ENCODE measurements around the gene ZFC3H1. TPM values are rescaled to one million over a fixed set of nuclear protein-coding genes. Genes with fewer than 3 reads are reported as not detected.

ZFC3H1 gene
- total RNA-seq, 1 donor from 2014 or later, result 51.7 TPM

DNA sequence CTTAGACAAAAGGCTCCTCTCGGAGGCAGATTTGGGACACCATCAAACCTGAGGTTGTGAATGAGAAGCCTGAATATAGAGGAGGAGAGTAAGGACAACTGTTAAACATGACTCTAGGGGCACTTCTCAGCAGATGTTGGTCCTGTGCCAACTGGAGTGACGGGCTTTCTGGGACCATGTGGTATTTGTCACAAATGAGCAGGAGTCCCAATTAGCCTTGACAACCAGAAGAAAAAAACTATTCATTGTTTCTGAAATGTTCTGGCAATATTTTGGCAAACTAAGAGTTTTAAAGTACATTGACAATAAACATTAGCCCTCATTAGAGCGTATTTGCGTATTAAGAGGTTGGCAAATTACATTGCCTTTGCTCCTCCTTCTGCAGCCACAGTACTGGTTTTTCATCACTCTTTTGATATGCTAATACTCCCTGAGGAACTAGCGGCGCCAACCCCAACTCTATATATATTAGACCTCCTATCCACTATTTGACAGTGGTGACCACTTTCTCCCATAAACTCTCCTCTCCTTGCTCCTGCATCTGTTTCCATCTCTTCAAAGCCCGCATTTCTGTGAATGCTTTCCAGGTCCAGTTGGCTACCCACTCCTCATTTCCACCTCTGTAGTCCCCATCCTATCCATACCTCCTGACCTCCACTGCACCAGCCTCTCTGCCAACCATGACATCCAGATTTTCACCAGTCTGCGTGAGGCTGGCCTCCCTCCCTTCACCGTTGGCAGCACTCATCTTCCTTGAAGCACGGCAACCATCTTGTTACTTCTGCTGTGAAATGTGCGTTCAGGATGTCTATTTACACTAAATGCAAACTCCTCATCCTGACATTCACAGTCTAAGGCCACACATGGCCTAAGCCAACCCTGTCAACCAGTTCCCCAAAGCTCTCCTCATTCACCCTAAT, 100.7 kb downstream of the ZFC3H1 start:
- no peaks in the 10 kb centered on the region for H3K9me3 ChIP-seq (ENCODE audit: insufficient read depth, low read depth, low read length)
- Mint-ChIP-seq H3K4me3 (ENCODE audit: unreplicated experiment) (no peak overlapping the region), H3K36me3 (ENCODE audit: low read depth, unreplicated experiment) (peaks cover 1% of the 10 kb centered on the region), H3K4me1 (ENCODE audit: low read depth, unreplicated experiment) (peaks cover 9% of the 10 kb centered on the region), H3K9me3 (ENCODE audit: unreplicated experiment) (no peaks in the 10 kb centered on the region), H3K27me3 (ENCODE audit: low read depth, unreplicated experiment) (no peaks in the 10 kb centered on the region), H3K27ac (ENCODE audit: unreplicated experiment) (no peak overlapping the region)
- TF ChIP-seq EZH2 (IDR thresholded peaks at IDR 0.05; ENCODE audit: insufficient read depth, low read length) (no peak), CTCF (IDR thresholded peaks at IDR 0.05; ENCODE audit: insufficient read depth, low read depth, low read length) (no peak)
- no peaks in the 10 kb centered on the region for H3K4me1 ChIP-seq (ENCODE audit: insufficient read depth, low read length)
- H3K4me3 ChIP-seq (ENCODE audit: insufficient read depth, low read depth, low read length), result no peak overlapping the region
- H2AFZ ChIP-seq (ENCODE audit: low read depth, low read length), result no peak overlapping the region
- no peaks in the 10 kb centered on the region for H3K36me3 ChIP-seq (ENCODE audit: insufficient read depth, low read length)
- no peaks in the 10 kb centered on the region for H4K20me1 ChIP-seq (ENCODE audit: insufficient read depth, low read length)
- H3K9ac ChIP-seq (ENCODE audit: low read length), result no peak overlapping the region
- no peak overlapping the region for H3K27ac ChIP-seq (ENCODE audit: low read depth, low read length)
- FAIRE-seq (no peak), DNase-seq (ENCODE audit: low read depth) (no peak)
- no peaks in the 10 kb centered on the region for H3K79me2 ChIP-seq (ENCODE audit: insufficient read depth, low read length)
- no peaks in the 10 kb centered on the region for H3K27me3 ChIP-seq (ENCODE audit: insufficient read depth, low read length)
- no peak overlapping the region for H3K4me2 ChIP-seq (ENCODE audit: low read length)

Other genes starting within 250 kb of the ZFC3H1 start
- 0.29 and 0.32 TPM in 2 replicates for gene LGR5, start 224.1 kb downstream of the ZFC3H1 start, total RNA-seq
- 6.0 and 6.3 TPM in 2 replicates for gene THAP2, start 453 bp upstream of the ZFC3H1 start, total RNA-seq
- gene TMEM19, start 22.2 kb upstream of the ZFC3H1 start, total RNA-seq, result 22.6 and 25.8 TPM in 2 replicates
- gene RAB21, start 91.0 kb upstream of the ZFC3H1 start, total RNA-seq, result 87.6 and 88.5 TPM in 2 replicates
- gene TBC1D15, start 175.9 kb upstream of the ZFC3H1 start, total RNA-seq, result 26.5 and 28.4 TPM in 2 replicates